ENCODE results near the gene EFEMP1. TPM values are rescaled to one million over a fixed set of nuclear protein-coding genes. Genes with fewer than 3 reads are reported as not detected.

The EFEMP1 gene
- total RNA-seq, 1 donor from 2014 or later: 12.7 TPM

DNA sequence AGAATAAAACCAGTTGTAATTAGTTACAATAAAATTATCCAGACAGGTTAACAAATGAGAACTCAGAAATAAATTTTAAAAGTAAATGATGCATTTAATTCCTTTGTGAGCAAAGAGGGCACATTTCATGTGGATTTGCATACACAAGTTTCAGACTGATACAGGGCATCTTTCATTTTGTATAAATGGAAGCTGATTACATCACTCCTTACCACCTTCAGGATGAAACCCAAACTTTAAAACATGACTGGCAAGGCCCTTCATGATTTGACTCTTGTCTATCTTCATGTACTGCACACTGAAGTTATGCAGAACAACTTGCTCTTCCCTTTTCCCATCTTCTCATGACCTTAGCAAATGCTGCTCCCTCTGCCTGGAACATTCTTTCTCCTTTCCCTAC, 26.9 kb downstream of the EFEMP1 start:
- ATAC-seq: no peak

DNA sequence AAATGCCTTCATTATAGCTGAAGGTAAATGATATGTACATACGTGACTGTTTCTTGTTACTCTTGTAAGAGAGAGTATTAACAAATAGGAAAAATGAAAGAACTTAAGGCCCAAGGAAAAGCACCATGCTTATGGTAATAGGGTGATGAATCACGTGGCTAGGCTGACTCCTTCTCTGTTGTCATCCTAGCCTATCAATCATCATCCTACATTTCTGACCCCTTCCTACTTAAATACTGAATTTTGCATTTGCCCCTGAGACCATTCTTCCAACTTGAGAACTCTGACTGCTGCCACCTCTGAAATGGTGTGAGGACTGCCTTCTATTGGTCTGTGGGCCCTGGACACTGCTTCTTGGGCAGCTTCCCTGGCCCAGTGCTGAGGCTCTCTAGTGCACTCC, 28.9 kb downstream of the EFEMP1 start:
- no peak for ATAC-seq

DNA sequence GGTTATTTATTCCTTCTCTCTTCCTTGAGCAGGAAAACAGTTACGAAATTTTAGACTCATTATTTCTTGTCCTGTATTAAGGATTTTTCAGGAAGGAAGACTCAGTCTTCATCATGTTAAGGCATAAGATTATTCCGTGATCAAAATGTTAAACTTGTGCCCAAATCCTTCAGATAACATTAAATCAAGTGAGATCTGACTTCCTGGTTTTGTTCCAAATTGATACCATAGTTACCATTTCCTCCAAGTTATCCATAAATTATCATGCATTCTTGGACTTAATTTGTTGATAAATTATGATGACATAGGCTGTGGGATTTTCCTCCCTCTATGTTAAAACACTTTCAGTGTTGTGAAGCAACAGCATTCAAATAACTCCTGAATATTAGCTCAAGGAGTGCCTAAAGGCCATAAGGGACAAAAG, 31.9 kb downstream of the EFEMP1 start:
- ATAC-seq: no peak

DNA sequence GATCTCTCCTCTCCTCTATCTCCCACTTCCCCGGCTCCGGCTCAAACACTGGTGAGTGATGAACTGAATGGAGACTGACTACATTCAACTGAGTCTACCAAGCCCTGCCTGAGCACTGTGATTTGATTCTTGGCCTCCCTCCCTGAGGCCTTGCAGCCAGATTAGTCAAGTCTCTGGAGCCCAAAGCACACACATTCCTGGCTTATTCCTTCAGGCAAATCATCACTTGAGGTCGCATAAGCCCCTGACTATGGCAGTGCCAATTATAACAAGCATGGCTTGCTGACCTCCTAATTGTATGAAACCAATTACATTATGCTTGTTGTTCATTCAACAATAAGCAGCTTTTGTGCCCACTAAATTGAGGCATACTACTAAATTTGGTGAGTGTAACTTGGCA, 34.6 kb downstream of the EFEMP1 start:
- no peak for ATAC-seq

DNA sequence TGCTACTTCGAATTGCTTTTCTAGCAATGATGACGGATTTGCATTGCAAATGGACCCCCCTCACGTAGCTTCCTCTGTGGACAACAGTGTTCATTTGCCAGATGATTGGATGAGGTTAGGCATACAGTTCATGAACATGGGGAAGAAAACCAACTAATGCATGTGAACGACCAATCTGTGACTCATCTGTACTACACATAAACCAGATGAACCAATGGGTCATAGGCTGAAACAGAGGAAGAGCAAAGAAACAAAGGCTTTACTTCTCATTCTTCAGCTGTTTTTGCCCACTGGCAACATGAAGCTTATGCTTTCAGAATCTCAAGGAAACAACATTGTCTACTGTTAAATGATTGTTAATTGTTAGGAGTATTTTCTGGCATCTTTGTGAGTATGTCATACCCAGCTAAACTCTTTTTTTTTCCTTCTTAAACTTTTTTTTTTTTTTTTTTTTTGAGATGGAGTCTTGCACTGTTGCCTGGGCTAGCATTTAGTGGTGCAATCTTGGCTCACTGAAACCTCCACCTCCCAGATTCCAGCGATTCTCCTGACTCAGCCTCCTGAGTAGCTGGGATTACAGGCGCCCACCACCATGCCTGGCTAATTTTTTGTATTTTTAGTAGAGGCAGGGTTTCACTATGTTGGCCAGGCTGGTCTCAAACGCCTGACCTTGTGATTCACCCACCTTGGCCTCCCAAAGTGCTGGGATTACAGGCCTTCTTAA, 35.5 kb downstream of the EFEMP1 start:
- peak; percentile 87 for ATAC-seq

DNA sequence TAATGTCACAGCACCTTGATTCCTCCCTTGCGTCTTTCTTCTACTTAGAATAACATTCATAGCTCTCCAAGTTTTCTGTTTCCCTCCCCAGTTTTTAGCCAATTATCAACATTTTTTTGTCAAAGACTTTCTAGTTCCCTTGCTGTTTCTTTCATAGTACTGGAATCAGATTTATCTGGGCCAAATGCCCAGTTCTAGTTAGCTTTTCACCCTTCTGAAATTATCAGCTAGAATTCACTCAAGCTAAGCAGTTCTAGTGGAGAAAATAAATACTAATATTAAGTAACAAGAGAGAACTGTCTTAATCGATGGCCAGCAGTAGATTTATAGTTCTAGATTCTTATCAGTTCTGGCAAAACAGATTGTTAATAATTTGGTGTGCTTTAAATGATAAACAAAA, 36.2 kb downstream of the EFEMP1 start:
- no peak for ATAC-seq

DNA sequence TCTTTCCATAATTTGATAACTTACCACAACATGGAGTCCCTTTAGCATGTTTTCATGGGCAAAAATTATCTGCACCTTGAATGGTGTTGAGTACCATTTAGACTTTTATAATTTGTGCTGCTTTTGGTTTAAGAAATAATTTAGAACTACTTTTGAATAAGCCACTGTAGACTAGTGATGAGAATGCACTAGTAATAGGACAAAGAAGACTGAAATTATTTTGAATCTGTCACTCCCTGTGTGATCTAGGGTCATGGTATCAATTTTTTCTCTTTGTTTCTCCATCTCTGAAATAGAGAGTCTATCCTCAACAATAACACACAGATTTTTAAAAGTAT, 37.7 kb downstream of the EFEMP1 start:
- ATAC-seq: no peak

DNA sequence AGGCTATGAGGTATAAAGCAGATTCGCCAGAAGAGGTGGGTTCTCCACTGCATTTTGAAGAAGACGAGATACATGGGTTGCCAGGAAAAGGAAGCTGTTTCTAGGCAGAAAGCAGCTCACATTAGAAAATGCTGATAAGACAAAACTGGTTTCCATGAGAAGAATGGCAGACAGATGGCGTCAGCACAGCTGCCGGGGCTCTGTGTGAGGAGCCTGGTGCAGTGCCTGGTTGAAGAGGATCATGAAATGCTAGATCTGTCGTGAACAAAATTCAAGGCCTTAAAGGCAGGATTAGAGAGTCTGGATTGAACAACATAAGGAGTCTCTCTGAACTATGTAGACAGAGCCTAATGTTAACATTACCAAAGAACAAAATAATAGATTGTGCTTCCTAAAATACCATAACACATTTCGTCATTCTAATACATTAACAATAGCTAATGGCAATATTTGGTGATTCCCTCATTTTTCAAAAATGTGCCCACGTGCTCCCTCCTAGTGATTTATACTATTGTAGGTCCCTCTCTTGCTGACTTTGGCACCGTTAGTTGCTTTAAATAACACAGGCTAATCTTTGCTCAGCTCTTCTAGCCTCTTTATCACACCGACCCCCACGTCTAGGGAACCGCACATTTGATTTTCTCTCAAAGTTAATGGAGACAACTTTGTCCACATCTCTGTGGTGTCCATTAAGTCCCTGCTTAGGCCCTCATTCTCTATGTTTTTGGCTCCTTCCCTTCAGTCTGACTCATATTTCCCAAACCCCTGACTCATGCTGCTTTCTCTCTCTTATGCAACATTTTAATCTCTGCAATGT, 38.2 kb downstream of the EFEMP1 start:
- ATAC-seq: peak; percentile 89

DNA sequence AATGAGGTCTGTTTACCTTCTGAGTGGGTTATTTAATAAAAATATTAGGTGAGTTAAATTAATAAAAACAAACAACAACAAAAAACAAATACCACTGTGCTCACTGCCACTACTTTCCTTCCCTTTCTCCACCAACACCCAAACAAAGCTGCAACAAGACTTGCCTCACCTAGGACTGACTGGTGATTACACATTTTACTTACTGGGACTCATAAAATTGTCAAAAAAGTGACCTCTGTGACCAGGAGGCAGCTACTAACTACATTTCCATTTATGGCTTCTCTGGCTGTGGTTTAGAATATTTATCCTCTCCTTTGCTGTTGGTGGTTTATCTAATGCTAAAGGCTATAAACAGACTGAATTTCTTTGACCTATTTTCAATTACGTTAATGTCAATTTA, 39.8 kb downstream of the EFEMP1 start:
- no peak for ATAC-seq

DNA sequence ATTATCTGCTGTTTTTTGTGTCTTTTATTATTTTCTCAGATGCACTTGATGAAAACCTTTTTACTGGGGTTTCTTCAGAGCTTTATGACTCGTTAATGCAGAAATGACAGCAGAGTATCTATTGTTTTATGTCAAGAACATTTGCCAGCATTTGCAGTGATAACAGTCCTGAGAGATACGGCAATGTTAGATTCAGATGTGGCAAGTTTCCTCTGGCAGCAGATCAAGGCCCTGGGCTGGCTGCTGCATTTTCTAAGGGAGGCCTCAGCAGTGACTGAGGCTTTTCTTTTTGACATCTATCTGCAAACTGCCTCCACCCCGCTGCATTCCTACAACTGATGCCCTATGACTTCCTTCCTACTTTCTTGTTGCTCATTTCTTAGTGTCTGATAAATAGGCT, 40.2 kb downstream of the EFEMP1 start:
- ATAC-seq: no peak

DNA sequence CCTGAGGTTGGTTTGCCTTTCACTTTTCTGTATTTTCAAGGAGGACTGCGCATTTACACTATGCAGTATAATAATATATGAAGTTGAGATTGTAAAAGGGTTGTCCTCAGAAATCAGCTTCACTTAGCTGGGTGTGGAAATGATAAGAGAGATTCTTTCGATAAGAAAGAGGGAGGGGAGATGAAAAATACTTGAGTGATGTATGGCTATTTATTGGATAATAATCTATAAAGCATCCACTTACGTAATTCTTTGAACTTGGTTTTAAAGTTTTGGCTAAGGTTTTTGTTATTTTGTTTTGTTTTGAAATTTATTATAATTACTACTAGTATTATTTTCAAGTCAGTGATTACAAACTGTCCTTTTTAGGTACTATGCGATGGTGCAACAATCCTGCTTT, 40.6 kb downstream of the EFEMP1 start:
- no peak for ATAC-seq

DNA sequence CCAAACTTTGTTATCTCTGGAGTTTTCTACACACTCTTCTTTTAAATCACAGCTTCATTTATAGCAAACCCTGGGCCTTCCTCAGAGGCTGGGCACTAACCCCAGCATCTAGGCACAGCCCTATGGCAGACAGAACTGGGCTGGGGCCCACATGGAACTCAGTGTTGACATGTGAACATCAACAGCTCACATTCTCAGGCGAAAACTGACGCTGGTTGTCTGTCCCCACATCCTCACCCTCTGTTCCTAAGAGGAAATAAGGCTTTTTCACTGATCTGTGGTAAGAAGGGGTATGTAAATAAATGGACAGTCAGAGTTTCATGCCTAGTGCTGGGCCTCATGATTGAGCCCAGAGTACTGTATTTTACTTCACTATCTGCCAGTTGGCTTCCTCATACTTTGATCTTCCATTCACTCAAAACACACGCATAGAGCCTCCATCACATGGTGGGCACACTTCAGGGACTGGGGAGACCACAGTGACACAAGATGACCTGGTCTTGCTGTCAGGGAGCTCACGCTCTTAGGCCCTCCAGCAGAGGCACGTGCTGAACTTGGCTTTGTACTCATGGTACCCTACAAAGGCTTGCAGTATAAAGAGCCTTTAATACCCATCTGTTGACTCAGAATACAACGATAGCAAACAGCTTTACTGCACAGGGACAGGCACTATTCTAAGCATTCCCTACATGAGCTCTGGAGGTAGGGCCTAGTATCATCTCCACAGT, 43.0 kb downstream of the EFEMP1 start:
- ATAC-seq: no peak

DNA sequence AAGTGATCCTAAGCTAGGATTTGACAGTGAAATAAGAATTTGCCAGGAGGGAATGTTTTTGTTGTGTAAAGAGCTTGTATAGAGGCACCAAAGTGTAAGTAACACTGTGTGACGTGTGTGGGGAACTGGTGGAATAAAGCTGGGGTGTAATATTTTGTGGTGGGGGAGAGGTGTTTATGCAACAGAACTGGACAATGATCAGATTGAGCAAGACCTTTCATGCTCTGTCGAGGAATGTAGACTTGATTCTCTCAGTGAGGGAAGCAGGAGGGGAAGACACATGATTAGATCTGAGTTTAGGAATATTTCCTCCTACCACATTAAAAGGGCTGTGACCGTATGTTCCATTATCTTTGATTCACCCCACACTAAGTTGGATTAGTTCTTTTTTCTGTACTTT, 43.6 kb downstream of the EFEMP1 start:
- ATAC-seq: no peak

DNA sequence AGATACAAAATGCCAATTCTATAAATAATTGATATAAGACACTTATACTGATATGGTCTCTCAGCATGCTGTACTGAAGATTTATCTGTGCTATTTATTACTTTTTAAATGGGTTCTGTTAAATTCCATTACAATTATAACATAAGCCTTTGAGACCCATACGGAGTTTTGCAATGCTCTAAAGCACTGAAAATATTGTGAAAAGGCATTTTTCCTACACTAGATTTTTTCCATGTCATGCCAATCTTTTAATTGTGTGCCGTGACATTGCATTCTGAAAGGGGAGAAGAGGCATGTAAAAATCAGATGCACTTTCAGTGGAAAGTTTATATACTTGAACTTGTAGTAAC, 46.5 kb downstream of the EFEMP1 start:
- ATAC-seq: no peak

DNA sequence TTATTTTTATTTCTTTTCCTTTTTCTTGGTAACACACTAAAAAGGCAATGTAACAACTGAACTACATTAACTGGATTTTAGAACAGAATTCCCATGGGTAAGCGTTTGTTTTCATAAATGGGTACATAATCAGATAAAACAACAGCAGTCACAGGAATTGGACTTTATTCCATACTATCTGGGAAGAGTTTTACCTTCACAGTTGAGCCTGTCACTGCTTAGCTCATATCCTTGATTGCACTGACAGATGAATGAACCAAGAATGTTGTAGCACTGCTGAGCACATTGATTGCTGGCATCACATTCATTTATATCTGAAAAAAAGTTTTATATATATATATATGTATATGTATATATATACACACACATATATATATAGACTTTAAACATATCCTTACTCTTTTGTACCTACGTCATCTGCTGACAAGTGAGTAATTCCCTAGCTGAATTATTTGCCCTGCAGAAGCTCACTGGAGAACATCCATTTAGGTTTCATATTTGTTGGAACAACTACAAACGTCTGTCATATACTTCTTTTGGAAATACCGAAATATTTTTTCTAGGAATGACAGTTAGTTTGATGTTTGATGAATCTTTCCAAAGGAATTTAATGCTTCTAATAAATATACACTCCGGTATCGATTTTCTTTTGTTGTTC, 47.0 kb downstream of the EFEMP1 start:
- ATAC-seq: no peak

DNA sequence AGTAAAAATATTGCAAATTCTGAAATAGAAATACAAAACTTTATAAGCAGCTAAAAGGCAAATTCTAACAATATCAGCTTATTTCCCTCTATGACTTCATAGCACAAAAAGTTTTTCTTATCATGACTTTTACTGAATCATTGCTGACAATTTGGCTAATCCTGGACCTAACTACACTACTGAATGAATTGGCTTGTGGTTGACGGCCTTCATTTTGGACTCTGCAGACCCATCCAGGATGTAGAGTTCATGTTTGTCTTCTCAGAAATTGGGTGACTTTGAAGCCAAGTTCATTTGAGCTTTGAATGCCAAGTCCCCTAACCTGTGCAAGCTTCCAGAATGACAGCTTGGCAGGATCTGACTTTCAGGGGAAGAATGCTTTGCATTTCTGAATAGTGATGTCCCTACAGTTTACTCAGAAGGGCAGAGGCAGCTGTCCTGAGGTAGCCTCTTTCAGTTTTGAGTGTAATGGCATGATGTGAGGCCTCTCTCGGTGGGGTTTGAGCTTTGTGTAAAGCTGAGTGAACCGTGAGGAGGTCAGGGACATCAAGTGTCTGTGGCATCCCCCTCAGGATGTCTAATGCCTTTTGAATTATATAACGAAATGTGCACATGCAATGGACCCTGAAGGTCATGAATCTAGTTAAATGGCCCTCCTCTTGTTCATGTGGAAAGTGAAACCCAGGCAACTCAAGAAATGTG, 48.0 kb downstream of the EFEMP1 start:
- ATAC-seq: no peak

DNA sequence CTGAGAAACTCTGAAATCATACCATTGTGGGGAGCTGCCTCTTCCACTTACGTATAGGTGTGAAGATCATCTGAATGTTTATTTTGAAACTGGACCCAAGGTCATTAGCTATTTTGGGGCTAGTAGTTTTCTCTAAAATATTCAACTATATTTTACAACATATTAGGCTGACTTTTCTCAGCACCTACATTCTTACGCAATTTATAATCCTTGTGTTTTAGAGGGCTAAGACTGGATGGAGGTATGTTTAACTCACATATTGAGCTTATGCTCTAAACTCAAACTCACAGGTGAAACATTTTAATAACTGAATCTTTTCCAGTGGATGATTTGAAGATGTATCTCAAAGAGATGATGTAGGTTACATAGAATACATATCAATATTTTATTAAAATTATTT, 49.2 kb downstream of the EFEMP1 start:
- ATAC-seq: no peak

DNA sequence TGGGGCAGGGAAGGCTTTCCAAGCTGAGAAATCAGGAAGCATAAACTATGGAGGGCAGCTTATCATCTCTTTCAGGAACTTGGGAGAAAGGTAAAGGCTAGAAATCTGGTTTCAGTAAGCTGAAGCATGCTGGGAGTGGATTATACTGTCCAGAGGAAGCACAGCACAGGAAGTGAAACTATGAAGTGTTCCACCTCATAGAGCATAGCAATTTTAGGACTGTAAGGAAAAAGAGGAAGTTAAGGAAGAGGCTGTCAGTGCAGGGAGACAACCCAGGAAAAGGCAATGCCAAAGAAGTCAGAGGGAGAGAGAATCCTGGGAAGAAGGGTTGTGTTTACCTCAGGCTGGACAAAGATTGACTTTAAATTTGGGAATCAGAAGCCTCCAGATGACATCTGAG, 51.9 kb downstream of the EFEMP1 start:
- no peak for ATAC-seq

DNA sequence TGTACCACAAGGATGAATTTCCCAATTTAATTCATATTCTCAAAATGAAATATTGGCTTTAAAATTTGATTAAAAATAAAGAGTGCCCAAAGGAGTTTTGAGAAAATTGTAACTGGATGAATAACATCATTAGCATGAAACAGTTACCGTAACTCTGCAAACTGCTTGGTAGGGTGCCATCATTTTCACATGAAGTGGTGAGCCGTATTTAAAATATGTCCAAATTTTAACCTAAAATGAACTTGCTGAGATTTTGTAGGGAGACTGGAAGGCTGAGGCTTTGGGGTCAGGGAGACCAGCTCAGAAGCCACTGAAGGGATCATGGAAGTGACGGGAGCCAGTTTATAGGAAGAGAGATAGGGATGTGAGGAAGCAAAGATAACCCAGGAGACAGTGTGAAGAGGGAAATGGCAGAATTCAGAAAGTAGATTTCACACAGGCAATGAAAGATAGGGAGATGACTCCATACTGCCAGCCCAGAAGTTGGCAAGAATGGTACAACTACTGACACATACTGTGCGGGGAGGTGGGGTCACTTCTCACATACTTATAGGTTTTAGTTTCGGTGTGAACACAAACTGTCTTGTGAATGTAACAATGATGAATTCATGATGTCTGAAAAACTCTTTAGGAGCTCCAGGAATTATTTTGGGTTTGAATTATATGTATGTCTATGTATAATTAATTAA, 53.8 kb downstream of the EFEMP1 start:
- ATAC-seq: no peak

DNA sequence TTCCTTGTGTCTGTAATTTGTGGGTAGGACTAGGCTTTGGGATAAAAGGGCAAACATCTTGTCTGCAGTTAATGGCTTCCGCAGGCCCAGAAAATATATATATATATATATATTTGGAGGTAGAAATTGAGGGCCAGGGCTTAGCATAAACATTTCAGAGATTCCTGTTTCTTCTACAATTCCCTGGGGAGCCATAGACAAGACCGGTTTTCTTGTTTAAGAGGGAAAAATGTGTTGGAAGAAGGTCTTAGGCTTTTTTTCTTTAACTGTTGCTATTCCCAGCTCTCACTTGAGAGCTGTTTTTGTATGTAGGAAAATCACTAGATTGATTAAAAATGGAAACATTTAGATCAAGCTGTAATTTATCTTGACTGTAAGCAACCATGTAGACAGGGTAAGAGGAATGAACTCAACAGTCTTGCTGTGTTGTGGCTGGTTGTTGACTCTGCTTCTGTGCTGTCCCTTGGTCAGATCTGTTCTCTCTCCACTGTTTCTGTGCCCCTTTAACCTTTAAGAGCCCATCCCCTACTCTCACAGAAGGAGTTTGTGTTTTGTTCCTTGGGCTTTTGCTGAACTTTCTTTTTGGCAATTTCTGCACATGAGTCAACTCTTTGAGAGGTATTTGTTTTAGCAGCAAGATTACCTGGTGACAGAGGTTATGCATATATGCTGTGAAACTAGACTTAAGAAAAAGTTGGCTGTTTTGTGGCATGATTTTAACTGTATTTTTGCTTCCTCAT, 58.3 kb downstream of the EFEMP1 start:
- no peak for ATAC-seq
